ENCODE data around the gene APOL6.

DNA sequence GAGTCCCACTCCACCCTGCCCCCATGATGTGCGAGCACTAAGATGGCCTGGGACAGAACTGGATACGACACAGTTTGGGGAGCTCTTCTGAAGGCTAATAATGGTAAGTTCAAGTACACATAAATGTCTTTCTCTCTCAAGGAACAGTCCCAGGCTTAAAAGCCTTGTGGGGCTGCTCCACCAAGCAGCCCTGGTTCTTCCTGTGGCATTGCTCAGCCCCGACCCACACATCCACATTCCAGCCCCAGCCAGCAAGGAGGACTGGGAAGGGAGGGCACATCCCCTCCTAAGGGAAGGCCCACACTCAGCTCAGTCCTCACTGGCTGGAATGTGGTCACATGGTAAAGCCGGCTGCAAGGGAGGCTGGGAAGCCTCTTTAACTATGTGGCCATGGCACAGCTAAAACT is 17.9 kb upstream of the APOL6 start:
- TF ChIP-seq POLR2A (IDR thresholded peaks at IDR 0.05; ENCODE audit: extremely low read depth, insufficient read length) (no peak), MAX (IDR thresholded peaks at IDR 0.05; ENCODE audit: low read depth, low read length) (no peak), CTCF (IDR thresholded peaks at IDR 0.05; ENCODE audit: low read depth, low read length) (no peak)

All from NB4 (cell line).